Anterior cingulate cortex (tissue), 58 donors: Measurements from ENCODE around the gene CRIP3.

Experiments used
- DNase-seq, 58 donors: peaks; one replicate each; lab custom pipeline; 2025; lab: John Stamatoyannopoulos, UW

CRIP3 gene

DNA sequence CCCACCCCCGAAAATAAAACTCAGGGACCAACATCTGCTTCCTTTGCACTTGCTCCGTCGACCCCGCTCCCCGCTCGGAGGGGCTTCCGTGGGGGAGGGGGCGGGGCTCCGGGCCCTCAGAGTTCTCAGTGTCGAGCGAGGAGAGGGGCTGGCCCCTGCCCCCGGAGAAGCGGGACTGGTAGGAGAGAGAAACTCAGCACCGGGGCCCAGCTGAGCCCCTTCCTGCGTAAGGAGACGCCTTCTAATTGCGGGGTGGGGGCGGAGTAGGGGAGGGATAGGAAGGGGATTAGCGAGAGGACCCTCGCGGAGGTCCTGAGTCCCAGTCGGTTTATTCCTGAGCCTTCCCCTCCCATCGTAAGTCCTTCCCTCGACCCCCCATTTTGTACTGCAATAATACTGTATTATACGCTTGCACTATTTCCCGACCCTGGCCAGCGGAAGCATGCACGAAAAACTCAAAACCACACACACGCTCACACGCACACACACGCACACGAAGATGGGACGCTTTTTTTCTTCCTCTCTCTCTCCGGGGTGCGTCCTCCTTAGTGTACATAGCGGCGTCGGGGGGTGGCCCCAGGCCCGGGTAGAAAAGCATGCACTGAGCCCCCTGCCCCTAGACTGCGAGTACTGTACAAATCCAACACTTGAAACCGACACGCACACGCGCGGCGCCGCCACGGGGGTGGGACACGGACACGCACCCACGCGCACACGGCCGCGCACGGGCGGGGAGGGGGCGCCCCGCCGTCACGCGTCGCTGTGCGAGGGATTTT is 32.6 kb downstream of the CRIP3 start:
- no peak for DNase-seq

DNA sequence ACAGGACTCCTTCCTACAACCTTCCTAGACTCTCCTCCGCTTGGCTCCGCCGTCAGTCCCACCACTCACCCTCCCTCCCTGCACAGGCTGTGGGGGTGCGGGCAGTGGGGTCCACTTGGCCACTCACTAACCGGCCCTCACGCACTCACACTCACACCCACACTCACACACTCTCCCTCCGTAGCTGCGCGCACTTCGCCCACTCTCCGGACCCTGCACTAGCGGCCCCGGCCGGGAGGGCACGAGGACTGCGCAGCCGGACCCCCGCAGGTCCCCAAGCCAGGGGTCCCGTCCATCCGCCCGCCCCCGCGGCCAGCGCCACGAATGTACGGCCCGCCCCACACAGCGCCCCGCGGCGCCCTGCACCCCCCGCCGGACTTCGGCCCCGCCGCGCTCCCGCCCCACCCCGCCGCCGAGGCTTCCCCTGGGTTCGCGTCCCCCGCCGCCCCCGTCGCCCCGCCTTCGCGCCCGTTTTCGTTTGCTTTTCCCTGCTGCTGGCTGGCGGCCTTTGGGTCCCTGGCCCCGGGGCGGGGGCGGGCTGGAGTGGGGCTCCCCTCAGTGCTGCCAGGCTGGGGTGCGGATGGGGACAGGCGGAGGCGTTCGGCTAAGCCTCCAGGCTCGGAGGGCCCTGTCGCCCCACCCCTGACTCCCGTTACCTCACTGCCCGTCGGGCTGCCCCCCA is 33.6 kb downstream of the CRIP3 start:
- peak in 3 of 58 donors; percentile 22 to 56 (median 24) for DNase-seq

DNA sequence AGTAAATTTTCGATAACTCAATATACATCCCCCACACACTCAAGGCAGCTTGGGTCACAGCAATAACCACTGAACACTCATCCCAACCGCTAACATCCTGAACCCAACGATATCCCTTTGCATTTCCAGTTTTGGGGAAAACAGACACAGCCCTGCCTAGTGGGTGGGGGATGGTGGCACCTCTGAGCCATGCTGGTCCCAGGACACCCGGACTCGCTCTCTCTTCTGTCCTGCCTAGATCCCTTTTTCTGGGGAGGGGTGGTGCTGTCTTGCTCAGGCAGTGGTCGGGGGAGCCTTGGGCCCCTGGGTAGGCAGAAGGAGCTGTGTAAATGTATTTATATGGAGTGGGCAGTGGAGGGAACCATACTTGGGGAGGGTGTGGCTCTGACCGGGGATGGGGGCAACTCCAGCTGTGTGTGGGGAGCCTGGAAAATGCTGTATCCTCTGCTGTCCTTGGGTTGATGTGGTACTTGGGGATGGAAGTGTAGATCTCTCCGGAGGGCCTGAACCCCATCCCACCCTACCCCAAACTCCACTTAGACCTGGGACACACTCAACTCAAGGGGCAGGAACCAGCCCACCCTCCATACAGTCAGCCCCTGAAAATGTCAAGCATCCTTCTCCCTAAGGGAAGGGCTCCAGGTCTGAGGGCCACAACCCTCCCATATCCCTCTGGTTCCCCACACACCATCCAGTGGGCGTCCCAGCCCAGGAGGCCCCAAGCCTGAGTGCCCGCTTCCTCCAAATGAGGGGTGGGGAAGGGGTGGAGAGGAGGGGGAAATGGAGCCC is 34.3 kb downstream of the CRIP3 start:
- DNase-seq, result no peak

DNA sequence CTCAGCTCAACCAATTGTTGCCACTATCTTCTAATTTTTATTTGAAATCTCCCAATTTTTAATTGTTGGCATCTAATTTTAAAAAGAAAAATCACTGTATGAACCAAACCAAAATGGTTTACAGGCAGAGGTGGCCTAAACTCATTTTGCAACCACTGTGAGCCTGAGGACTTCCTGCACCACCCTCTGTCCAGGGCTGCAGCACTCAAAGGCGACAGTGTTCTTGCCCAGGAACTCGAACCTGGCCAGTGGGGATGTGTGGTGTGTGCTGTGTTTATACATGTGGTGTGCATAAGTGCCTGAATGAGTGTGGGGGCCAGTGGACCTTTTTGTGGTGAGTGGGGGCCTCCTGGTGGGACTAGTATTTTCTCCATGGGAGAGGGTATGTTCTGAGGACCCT is 34.9 kb downstream of the CRIP3 start:
- no peak for DNase-seq

DNA sequence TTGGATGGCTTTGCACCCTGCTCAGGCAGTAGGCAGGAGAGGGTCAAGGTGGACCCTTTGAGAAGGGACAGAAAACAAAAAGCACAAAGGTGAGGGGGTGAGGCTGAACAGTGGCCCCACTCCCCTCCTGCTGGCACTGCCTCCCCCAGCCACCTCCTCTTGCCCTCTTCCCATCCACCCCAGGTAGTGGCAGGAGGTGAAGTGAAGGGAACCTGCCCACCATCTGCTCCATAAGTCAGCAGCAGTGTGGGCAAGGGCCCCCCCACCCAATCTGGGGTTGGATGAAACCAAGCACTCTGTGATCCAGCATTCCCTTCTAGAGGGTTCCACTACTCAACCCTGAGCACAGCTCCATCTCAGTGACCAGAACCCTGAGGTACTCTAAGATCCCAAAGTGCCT is 36.7 kb downstream of the CRIP3 start:
- no peak for DNase-seq

DNA sequence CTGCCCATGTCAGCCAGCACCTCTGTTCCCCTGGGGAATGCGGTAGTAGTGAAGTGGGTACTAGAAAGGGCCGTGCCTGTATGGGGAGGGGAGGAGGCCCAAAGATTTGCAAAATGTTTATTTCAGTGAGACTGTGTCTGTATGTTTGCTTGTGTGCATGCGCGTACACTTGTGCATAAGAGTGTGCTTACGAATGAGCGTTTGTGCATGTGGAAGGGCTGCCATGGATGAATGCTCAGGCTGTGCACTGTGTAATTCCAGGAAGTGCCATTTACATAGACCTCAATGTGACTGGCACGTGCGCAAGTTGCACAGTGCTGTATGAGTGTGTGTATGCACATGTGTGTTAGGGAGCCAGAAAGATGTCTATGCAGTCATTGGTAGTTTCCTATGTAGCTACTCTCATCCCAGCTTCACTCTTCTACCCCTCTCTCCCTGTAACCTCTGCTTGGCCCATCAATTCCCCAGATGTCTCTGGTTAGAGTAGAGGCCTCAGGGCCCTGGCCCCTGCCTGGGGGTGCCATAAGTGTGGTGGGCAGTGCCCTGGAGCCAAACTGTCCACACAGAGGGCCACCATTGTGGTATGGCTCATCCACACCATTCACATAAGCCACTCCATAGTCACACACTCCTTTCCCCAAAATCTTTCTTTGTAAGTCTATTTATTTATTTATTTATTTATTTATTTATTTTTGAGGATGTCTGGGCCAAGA is 37.4 kb downstream of the CRIP3 start:
- no peak for DNase-seq

DNA sequence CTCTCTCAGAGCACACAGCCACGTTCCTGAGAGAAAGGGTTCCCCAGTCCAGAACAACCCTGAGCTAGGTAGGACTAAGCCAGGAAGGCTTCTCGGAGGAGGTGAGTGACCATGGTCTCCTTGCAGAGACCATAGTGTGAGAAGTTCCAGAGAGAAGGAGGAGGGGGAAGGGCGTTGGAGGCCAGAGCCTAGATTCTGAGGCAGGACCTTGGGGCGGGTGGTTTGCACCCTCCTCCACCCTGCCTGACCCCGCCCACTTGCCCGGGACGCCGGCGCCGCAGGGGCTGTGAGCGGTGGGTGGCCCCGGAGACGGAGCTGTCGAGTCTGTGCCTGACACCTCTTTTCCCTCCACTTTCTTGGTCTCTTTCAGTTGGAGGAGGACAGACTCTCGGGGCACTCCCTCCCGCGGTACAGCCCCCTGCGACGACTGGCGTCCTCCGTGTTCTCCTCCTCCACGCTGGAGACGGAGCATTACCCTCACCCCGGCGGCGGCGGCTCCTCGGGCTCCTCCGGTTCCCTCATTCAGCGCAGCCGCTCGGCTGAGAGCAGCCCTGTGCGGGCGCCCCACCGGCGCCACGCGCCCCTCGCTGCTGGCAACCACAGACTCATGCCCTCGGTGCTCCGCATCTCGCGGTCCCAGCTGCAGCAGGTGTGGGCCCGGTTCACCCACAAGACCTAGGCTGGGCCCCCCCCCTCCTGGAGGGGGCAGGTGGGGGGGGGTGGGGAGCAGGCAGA is 39.2 kb downstream of the CRIP3 start:
- DNase-seq, result no peak

DNA sequence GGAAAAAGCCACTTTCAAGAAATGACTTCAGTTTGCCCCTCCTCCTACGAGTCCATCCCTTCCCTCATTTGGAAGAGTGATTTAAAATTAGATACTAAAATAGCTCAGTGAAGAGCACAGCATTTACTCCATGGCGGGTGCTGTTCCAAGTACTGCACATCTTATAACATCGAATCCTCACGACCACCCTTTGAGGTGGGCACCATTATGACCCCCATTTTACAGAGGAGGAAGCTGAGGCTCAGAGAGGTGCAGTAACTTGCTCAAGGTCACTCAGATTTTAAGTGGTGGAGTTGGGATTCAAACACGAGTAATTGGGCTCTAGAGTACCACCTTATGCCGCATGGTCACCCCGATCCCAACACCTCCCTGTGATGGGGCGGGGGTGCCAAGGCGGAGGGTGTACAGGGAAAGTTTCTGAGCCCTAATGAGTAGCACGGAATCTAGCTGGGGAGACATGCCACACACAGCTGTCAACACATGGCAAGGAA is 39.8 kb downstream of the CRIP3 start:
- no peak for DNase-seq

DNA sequence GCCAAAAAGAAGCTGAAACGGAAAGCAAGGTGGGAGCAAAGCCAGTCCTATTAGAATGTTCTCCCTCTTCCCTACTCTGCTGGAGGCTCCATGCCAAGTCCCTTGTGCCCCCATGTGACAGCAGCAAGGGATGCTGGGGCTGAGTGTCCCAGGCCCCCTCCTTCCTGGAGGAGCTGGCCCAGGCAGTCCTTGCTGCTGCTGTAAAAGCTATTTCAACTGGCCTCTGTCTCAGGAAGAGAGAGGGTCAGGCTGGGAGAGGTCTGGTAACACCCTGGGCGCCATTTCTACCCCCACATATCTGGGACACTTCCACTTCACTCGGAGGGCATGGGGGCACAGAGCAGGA is 40.3 kb downstream of the CRIP3 start:
- DNase-seq, result peak in 55 of 58 donors; percentile 15 to 90 (median 68)

DNA sequence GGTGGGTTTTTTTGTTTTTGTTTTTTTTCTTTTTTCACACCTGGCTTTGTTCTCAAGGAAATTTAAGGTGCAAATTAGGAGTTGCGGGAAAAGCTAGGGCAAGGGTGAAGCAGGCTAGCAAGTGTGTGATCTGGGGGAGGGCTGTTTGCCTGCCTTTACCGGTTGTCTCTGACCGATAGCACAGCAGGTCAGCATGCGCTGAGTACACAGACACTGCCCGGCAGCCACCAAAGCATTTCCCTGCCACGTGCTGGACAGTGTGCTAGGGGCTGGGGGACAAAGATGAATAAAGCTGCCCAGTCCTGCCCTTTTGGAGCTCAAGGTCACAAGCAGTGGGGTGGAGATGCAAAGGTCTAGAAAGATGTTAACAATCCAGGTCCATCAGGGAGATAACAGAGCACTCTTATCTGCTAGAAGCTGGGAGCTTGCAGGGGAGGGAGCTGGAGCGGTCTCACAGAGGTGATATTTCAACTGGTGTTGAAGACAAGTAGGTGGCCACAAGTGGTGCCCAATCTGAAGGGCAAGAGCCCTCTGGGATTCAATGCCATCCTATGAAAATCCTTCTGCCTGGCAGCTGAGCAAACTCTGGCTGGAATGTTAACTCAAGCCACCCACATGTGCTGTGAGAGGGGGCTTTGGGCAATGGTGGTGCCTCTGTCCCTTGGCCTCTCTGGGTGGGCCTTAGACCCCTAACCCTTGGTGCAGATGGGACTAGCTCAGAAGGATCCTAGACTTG is 40.8 kb downstream of the CRIP3 start:
- DNase-seq, result no peak

DNA sequence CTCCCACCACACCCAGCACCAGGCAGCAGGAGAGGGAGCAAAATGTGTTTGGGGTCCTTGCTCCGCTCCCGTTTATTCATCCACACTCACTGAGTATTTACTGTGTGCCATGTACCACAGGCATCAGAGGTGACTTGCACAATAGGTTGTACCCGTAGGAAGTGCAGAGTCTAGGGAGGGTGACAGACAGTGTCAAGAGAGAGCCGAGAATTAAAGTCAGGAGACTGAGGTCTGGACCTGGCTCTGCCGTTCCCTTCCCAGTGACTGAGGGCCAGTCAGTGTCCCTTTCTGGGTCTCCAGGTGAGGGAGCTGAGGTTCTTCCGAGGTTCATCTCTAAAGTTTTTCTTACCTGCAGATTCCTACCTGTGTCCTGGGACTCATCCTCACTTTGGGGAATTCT is 43.1 kb downstream of the CRIP3 start:
- DNase-seq, result no peak

DNA sequence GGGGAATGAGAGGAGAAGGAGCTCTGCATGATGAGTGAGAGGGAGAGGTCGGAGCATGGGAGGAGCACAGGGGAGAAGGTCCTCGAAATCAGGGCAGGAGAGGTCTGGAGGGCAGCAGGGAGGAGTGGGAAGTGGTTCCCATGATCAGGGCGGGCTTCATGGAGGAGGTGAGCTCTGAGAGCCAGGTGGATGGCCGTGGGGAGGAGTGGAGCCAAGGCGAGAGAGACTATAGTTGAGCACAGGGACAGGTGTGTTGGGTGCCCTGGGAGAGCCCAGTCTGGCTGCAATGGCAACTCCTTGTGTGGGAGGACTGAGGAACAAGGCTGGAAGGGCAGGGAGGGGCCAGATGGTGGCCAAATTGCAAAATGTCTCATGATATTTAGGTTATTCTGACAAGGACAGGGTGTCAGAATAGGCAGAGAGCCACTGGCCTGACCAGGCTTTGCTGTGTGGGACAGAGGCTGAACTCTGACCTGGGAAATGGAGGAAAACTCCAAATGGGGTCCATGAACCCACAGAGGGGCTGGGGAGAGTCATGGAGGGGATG is 44.0 kb downstream of the CRIP3 start:
- no peak for DNase-seq

DNA sequence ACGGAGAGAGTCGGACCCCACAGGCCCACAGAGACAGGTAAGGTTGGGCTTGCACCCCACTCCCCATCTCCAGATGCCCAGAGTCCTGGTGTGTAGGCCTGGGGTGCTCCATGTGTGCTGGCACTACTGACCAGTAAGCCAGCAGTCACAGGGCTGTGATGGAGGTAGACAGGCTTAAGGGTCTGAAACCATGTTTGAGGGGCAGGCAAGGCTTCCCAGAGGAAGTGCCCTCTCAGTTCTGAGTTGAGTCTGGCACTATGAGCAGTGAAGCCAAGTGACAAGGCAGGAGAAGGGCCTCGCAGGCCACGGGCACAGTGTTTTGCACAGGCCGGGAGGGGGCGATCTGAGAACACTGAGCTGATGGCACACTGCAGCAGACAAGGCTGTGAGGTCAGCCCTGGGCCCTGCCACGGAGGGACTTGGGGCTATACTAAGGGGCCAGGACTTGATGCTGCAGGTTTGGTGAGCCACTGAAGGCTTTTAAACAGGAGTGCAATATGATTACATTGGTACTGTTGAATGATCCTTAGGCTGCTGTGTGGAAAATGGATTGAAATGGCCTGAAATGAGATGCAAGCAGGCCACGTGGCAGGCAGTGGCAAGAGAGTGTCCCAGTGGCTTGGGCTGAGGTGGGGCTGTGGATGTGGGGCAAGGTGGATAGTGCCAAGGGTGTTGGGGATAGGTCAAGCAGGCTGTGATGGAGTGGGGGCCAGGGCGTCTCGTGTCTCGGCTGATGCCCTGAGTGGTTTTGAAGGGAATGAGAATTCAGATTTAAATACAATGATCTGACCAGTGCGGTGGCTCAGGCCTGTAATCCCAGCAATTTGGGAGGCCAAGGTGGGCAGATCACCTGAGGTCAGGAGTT is 45.1 kb downstream of the CRIP3 start:
- peak in 34 of 58 donors; percentile 10 to 58 (median 22) for DNase-seq

DNA sequence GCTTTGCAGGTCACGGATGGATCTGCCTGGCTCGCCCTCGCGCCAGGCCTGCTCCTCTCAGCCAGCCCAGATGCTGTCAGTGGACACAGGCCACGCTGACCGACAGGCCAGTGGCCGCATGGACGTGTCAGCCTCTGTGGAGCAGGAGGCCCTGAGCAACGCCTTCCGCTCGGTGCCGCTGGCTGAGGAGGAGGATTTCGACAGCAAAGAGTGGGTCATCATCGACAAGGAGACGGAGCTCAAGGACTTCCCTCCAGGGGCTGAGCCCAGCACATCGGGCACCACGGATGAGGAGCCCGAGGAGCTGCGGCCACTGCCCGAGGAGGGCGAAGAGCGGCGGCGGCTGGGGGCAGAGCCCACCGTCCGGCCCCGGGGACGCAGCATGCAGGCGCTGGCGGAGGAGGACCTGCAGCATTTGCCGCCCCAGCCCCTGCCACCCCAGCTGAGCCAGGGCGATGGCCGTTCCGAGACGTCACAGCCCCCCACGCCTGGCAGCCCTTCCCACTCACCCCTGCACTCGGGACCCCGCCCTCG is 45.8 kb downstream of the CRIP3 start:
- no peak for DNase-seq

DNA sequence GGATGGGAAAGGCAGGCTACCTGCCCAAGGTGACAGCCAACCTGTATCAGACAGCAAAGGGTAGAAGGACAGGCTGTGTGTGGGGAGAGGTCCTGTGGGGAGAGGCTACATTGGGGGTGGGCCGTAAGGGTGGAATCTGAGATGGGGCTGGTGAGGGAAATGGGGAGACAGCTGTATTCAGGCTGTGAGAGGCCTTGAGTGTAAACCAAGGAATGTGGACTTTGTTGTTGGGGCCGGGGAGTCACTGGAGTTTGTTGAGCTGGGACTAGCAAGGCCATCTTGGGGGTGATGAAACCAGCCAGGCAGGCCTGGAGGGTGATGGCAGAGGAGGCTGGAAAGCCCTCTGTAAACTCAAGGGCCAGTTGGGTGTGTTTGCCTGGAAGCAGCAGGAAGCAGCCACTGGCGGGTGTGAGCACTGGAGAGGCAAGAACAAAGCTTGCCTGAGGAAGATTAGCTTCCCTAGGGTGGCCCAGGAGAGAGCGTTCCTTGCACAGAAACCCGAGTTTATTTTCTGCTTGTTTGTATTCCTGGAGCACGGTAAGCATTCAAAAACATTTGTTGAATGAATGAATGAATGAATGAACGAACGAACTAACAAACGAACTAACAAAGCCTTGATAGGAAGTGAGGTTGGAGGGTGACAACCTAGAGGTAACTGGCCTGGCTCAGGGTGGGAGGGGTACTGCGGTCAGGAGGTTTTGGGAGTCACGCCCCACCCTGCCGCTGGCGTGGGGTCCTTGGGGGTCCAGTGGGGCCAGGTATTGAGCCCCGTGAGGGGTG is 46.4 kb downstream of the CRIP3 start:
- peak in 2 of 58 donors; percentile 23 to 25 for DNase-seq

DNA sequence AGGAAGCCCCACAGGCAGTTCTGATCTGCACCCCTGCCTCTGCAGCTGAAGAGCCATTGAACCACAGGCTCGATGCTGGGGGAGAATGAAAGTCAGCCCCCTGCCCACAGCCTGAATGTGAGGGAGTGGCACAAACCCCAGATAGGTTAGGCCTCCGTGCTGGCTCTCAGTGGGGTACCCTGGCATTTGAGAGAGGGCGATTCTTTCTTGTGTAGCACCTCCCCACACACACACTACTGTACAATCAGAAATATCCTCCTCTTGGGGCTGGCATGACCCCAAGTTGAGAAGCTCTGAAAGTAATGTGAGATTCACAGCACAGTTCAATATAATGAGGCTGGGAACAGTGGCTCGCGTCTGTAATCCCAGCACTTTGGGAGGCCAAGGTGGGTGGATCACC is 47.4 kb downstream of the CRIP3 start:
- no peak for DNase-seq

DNA sequence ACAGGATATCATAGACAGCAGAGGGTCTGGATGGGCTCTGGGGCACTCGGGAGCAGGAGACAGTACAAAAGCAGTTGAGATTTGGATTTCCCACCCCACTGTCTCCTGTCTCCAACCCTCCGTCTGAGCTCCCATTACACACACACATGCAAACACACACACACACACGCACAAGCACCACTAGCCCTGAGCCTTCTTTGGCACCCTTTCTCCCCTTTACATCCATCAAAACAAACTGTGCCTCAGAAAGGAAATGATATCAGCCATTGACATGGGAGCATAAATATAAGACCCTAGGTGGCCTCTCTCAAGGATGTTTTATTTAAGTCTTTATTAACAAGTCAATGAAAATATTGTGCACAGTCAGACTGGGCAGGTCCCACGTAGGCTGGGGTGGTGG is 47.8 kb downstream of the CRIP3 start:
- DNase-seq, result no peak
